ENCODE results near the gene CCDC71.

- TF ChIP-seq CTCF (IDR thresholded peaks at IDR 0.05) (no peak), POLR2A (IDR thresholded peaks at IDR 0.05) (no peak)
Observed at GRCh38 chr3:49166752-49167556, 823 bp upstream of the CCDC71 start.
